Retinal pigment epithelial cell (primary cell): ENCODE measurements around the gene LRRK1.

Experiments used
- DNase-seq: peaks from one replicate; pipeline ENCODE4 v3.0.0-alpha.2; 2010; ENCODE audit warnings: low read depth
- H3K4me3 ChIP-seq: 2 replicates; pipeline ENCODE4 v1.5.1; 2011; ENCODE audit warnings: mild to moderate bottlenecking, low read length, control low read depth, moderate library complexity
- CTCF ChIP-seq: conservative IDR thresholded peaks from 2 replicates; pipeline ENCODE4 v1.5.1; 2011; ENCODE audit warnings: low read depth, low read length, control low read depth, inconsistent platforms

Gene LRRK1

DNA sequence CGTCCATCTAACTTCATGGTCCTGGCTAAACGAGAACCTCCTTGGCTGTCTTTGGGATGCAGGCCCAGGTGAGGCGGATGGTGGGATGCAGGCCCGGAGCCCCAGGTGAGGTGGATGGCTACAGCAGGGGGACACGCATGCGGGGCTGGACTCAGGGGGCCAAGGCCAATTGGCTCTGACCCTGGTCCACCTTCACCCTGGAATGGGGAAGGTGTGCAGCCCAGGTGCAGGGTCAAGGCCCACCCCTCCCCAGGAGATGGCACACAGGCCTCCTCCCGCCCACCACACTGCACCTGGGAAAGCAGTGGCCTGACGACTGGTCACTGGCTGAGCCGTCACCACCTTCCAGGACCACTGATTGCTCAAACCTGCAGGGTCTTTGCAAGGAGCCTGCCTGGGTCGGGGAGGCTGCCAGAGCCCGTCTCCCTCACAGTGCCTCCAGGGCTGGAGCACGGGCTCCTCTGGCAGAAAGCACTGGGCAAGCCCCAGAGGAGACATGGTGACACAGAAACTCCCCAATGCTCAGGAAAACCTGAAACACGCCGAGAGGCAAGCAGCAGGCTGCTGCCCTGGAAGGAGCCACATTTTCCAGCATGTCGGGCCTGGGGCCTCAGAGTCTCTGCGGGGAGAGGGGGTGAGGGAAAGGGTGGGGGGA lies 159.6 kb downstream of the LRRK1 start:
- no peak for TF ChIP-seq CTCF
- no peak overlapping the region for H3K4me3 ChIP-seq
- no peak for DNase-seq

- TF ChIP-seq CTCF = no peak
- H3K4me3 ChIP-seq = no peak overlapping the region
- DNase-seq = no peak
Measured at GRCh38 chr15:101081900-101082299, 162.7 kb downstream of the LRRK1 start.

DNA sequence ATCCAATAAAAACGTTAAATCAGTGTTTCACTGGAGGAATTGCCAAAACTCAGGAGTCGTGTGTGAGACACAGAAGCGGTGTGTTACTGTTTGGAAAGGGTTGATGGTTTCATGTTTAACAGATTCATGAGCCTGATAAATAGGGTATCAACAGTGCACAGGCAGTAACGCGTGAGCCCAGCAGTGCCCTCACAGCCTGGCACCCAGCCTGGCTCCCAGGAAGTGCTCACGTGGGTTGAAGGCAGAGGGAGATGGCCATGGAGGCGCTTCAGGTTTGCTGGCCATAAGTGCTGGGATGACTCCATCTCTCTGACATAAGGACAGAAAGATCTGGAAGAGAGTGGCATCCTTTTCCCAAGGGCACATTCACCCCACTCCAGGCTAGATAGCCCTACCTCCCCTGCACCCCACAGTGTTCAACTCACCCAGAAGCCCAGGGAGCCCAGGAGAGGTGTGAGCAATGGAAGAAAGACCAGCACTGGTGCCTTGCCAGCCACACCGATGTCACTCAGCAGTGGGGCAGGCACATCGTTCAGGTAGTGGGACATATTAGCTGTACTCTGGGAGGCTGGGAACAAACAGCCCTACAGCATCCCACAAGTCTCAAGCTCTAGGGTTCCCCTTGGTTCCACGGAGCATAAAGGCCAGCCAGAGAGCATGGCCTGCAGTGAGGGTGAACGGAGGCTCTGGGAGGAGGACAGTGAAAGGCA lies 164.3 kb downstream of the LRRK1 start:
- DNase-seq = no peak
- no peak overlapping the region for H3K4me3 ChIP-seq
- no peak for TF ChIP-seq CTCF

GRCh38 chr15:101084801-101085200 lies 165.6 kb downstream of the LRRK1 start:
- H3K4me3 ChIP-seq = no peak overlapping the region
- no peak for TF ChIP-seq CTCF
- DNase-seq = no peak

DNA sequence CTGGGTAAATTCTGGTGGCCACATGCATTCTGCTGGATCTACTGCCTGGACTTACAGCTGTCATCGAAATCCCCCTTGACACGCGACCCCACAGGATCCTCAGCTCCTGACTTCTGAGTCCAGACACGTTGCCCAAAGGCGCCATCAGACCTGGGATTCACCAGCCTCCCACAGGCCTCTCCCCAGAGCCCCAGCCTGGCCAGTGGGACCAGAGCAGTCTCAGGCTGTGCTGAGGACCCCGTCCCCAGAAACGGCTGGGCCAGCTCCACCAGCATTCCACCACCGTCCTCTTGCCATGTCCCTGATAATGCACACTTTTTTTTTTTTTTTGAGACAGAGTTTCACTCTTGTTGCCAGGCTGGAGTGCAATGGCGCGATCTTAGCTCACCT lies 166.1 kb downstream of the LRRK1 start:
- no peak overlapping the region for H3K4me3 ChIP-seq
- no peak for TF ChIP-seq CTCF
- DNase-seq = no peak

DNA sequence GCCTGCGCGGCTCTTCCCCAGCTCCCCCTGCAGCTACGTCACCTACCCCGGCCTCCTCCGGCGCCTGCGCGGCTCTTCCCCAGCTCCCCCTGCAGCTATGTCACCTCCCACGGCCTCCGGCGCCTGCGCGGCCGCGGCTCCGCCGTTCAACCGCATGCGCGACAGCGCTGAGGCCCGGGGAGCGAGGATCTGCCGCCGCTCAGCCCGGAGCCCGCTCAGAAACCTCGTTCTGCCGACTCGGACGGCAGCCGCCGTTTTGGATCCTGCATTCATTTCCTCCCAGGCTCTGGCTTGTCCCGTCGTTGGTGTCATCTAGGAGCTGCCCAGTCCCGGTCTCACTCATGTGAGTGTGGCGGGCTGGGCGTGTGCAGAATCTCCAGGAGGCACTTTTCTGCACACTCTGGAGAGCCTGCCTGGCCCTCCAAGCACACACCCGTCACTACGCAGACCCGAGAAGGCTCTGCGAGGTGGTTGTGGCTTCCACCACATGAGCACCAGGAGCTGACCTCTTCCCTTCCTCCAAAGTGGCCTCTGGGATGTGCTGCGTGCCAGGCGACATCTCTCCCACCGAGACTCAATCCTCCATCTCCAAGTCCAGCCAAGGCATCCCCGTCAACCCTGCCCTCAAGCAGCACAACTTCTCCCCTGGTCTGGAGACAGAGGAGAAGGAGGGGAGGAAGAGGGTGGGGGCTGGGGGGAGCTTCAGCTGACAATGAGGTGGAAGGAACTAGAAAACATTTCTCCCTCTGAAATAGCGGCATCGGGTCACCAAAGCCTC lies 167.4 kb downstream of the LRRK1 start:
- no peak for TF ChIP-seq CTCF
- DNase-seq = no peak
- no peak overlapping the region for H3K4me3 ChIP-seq
